IMR-90 (cell line): Measurements from ENCODE around the gene SLC47A2. TPM values are rescaled to one million over a fixed set of nuclear protein-coding genes. Genes with fewer than 3 reads are reported as not detected.

Experiments
- ATAC-seq: fragments of 200-7000 bp; cut with Tn5 transposase; 2 replicates; pipeline ENCODE4 v1.9.1; 2020; ENCODE audit warnings: low read depth, mild to moderate bottlenecking, moderate library complexity
- BruUV-seq: library from RNA; stranded (reverse); fragments of 400-500 nt; replicated peaks from 2 replicates; lab custom pipeline; 2021; lab: Mats Ljungman, UMichigan
- CTCF ChIA-PET: fragments of 300-600 bp; formaldehyde crosslinking; extraction: SDS; loops from one replicate; lab custom pipeline; 2021; ENCODE audit warnings: antibody characterized with exemption; lab: Yijun Ruan, JAX
- POLR2A ChIA-PET: fragments of 300-600 bp; sonication (Branson Sonifier 250); formaldehyde crosslinking; loops from one replicate; lab custom pipeline; 2022; ENCODE audit warnings: antibody characterized with exemption; ENCODE audit not compliant: unreplicated experiment; lab: Charles Lee
- DNase-seq: peaks from one replicate; pipeline ENCODE4 v3.0.0; 2013
- H2AFZ ChIP-seq: replicated peaks from 2 replicates; pipeline ENCODE3; 2013; ENCODE audit warnings: low read length, mild to moderate bottlenecking; ENCODE audit not compliant: poor library complexity
- H2AK5ac ChIP-seq: 2 replicates; pipeline ENCODE4 v1.6.1; 2013; ENCODE audit warnings: low read depth, low read length, inconsistent platforms
- H2AK9ac ChIP-seq: replicated peaks from 2 replicates; pipeline ENCODE3; 2013; ENCODE audit warnings: mild to moderate bottlenecking, low read depth, low read length, moderate library complexity; ENCODE audit not compliant: poor library complexity
- H2BK120ac ChIP-seq: 2 replicates; pipeline ENCODE4 v1.6.1; 2013; ENCODE audit warnings: low read depth, low read length, inconsistent platforms
- H2BK15ac ChIP-seq: 3 replicates; pipeline ENCODE4 v1.6.1; 2013; ENCODE audit warnings: low read depth, low read length, inconsistent platforms
- H2BK20ac ChIP-seq: 2 replicates; pipeline ENCODE4 v1.6.1; 2013; ENCODE audit warnings: low read depth, mild to moderate bottlenecking, inconsistent platforms, low read length, moderate library complexity
- H2BK5ac ChIP-seq: 2 replicates; pipeline ENCODE4 v1.6.1; 2013; ENCODE audit warnings: mild to moderate bottlenecking, low read depth, low read length, inconsistent platforms; ENCODE audit not compliant: poor library complexity, severe bottlenecking
- H3K14ac ChIP-seq: replicated peaks from 2 replicates; pipeline ENCODE4 v1.6.1; 2013; ENCODE audit warnings: low read depth, low read length, inconsistent platforms
- H3K18ac ChIP-seq: 2 replicates; pipeline ENCODE4 v1.6.1; 2013; ENCODE audit warnings: low read depth, low read length, control low read depth
- H3K23ac ChIP-seq: 2 replicates; pipeline ENCODE4 v1.6.1; 2013; ENCODE audit warnings: low read depth, low read length, inconsistent platforms
- H3K27ac ChIP-seq: 2 replicates; pipeline ENCODE4 v1.5.1; 2013; ENCODE audit warnings: mild to moderate bottlenecking, control low read depth, low read length; ENCODE audit not compliant: insufficient read depth
- H3K27me3 ChIP-seq: 2 replicates; pipeline ENCODE4 v1.6.1; 2013; ENCODE audit warnings: low read length; ENCODE audit not compliant: control insufficient read depth, insufficient read depth
- H3K36me3 ChIP-seq: 2 replicates; pipeline ENCODE4 v1.6.1; 2013; ENCODE audit warnings: low read length, mixed read lengths; ENCODE audit not compliant: control insufficient read depth, insufficient read depth
- H3K4ac ChIP-seq: 2 replicates; pipeline ENCODE4 v1.6.1; 2013; ENCODE audit warnings: low read depth, low read length, inconsistent platforms
- H3K4me1 ChIP-seq: 2 replicates; pipeline ENCODE4 v1.6.1; 2013; ENCODE audit warnings: low read length, mixed read lengths; ENCODE audit not compliant: control insufficient read depth, insufficient read depth
- H3K4me2 ChIP-seq: 2 replicates; pipeline ENCODE4 v1.6.1; 2013; ENCODE audit warnings: low read depth, mild to moderate bottlenecking, control low read depth, low read length, moderate library complexity
- H3K4me3 ChIP-seq: 2 replicates; pipeline ENCODE4 v1.5.1; 2013; ENCODE audit warnings: low read depth, mild to moderate bottlenecking, control low read depth, low read length, moderate library complexity; ENCODE audit not compliant: insufficient read depth
- H3K56ac ChIP-seq: 2 replicates; pipeline ENCODE4 v1.6.1; 2013; ENCODE audit warnings: low read length, inconsistent platforms; ENCODE audit not compliant: insufficient read depth; ENCODE audit errors: extremely low read depth
- H3K79me1 ChIP-seq, 2 experiments: 2 replicates each; pipeline ENCODE4 v1.6.1; 2013; ENCODE audit warnings: low read length in 2 of 2, inconsistent platforms in 1 of 2, low read depth in 1 of 2
- H3K9ac ChIP-seq: 2 replicates; pipeline ENCODE4 v1.6.1; 2013; ENCODE audit warnings: low read depth, low read length, control low read depth
- H3K9me1 ChIP-seq: 2 replicates; pipeline ENCODE4 v1.6.1; 2013; ENCODE audit warnings: low read length, inconsistent platforms; ENCODE audit not compliant: insufficient read depth
- H3K9me3 ChIP-seq: 2 replicates; pipeline ENCODE4 v1.6.1; 2013; ENCODE audit warnings: low read length; ENCODE audit not compliant: control insufficient read depth, insufficient read depth
- H4K20me1 ChIP-seq: 2 replicates; pipeline ENCODE4 v1.6.1; 2013; ENCODE audit warnings: low read length, inconsistent platforms; ENCODE audit not compliant: insufficient read depth
- H4K5ac ChIP-seq: 2 replicates; pipeline ENCODE4 v1.6.1; 2013; ENCODE audit warnings: mild to moderate bottlenecking, low read depth, low read length, control low read depth
- H4K8ac ChIP-seq, 2 experiments: 2 replicates each; pipeline ENCODE4 v1.6.1; 2013; ENCODE audit warnings: low read depth in 2 of 2, low read length in 2 of 2, control low read depth in 1 of 2, inconsistent platforms in 1 of 2
- H4K91ac ChIP-seq: 2 replicates; pipeline ENCODE4 v1.6.1; 2013; ENCODE audit warnings: low read depth, low read length, inconsistent platforms; ENCODE audit not compliant: insufficient read depth
- MAFK ChIP-seq: IDR thresholded peaks from 2 replicates; pipeline ENCODE4 v1.6.1; 2012; ENCODE audit warnings: low read depth, low read length, improper control_type of control experiment
- MXI1 ChIP-seq: IDR thresholded peaks from 2 replicates; pipeline ENCODE4 v1.6.1; 2012; ENCODE audit warnings: low read depth, mild to moderate bottlenecking, low read length, moderate library complexity, borderline replicate concordance
- NFE2L2 ChIP-seq: fragments of 150-350 bp; IDR thresholded peaks from 2 replicates; pipeline ENCODE4 v1.6.1; 2016; ENCODE audit warnings: low read depth, mild to moderate bottlenecking, low read length
- RAD21 ChIP-seq: IDR thresholded peaks from 2 replicates; pipeline ENCODE4 v1.6.1; 2012; ENCODE audit warnings: low read length, improper control_type of control experiment
- WGBS, 2 experiments: methylation state at CpG; one replicate each; pipeline versions ENCODE4 v1.1.5 to v1.1.7; 2013; ENCODE audit warnings: missing lambda C conversion rate in 2 of 2; ENCODE audit not compliant: insufficient read length in 1 of 2; ENCODE audit errors: extremely low coverage in 2 of 2; 5-methylcytosine and 5-hydroxymethylcytosine counted together
- dilution Hi-C: fragments of 300-500 bp; cut with HindIII; formaldehyde crosslinking; loops from one replicate; pipeline ENCODE4 v1.14.3; 2018; ENCODE audit warnings: low sequenced_read_pairs; ENCODE audit not compliant: unreplicated experiment
- in situ Hi-C: fragments of 300-500 bp; cut with MboI; formaldehyde crosslinking; loops from 3 replicates; pipeline ENCODE4 v1.14.3; 2019; ENCODE audit warnings: low sequenced_read_pairs, inconsistent platforms, mixed read lengths
- intact Hi-C: fragments of 100-400 bp; cut with micrococcal nuclease; formaldehyde crosslinking; loops from 2 replicates; pipeline ENCODE4 v1.10.0; 2022
- polyA plus RNA-seq, 3 experiments: library from polyadenylated mRNA; depleted of rRNA; stranded (reverse); fragments of >200 nt; gene quantifications; 2 replicates each; pipeline ENCODE4 v1.2.3, GENCODE V29; 2012; ENCODE audit warnings: low replicate concordance in 1 of 3
- total RNA-seq: library from RNA; depleted of rRNA; stranded (reverse); fragments of >200 nt; gene quantifications from 2 replicates; pipeline ENCODE4 v1.2.3, GENCODE V29; 2012
- TF ChIP-seq, protein P1 (sequence below): fragments of 150-350 bp; IDR thresholded peaks from 2 replicates; pipeline ENCODE4 v1.6.1; 2016; ENCODE audit warnings: low read depth, mild to moderate bottlenecking, low read length, moderate library complexity, borderline replicate concordance
- TF ChIP-seq, protein P2 (sequence below): fragments of 150-350 bp; IDR thresholded peaks from 2 replicates; pipeline ENCODE4 v1.6.1; 2017; ENCODE audit warnings: mild to moderate bottlenecking, antibody characterized with exemption, low read length, low read depth

Gene SLC47A2
- total and polyA plus RNA-seq, 2 of the 4 experiments (the other 2 are of a cell fraction), result not detected

DNA sequence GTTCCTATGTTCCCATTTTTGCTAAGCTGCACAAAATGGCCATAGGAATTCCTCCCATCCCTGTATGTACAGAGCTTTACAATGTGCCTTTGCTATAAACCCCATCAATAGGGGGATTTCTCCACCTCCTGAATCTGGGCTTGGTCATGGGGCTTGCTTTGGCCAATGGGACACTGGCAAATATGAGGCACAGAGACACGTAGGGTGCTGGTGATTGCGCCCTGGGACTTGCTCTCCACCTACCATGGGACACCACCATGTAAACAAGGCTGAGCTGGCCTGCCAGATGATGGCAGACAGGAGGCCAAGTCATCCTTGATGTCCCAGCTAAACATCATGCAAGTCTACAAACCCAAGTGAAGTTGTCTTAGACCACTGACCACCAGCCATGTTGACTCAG lies 47.0 kb upstream of the SLC47A2 start:
- WGBS, 2 experiments, result no CpG with 5 or more reads among the region's 2 CpGs
- dilution Hi-C loops, result no loop called here
- no peak overlapping the region for H3K4me3 ChIP-seq
- ChIA-PET CTCF (interaction anchor here (0.5 to 2.1 kb wide), 6 partner anchors 115 to 400 kb away, joined by 3 to 15 read pairs (median 6); partner anchors contain the start of gene ALDH3A2), POLR2A (no interaction called here)
- H2AK9ac ChIP-seq, result peak overlapping the region; percentile 28
- DNase-seq (no peak), ATAC-seq (no peak)
- no peak overlapping the region for H3K9ac ChIP-seq
- peaks cover 34% of the 10 kb centered on the region for H3K27me3 ChIP-seq
- H2BK120ac ChIP-seq, result no peak overlapping the region
- no peak overlapping the region for H3K4me2 ChIP-seq
- in situ Hi-C loops, result loop anchor here (5.0 kb wide), 2 partner anchors 241 to 401 kb away; partner anchors contain the start of gene B9D1
- no peak overlapping the region for H3K4ac ChIP-seq
- H2BK20ac ChIP-seq, result no peak overlapping the region
- no peak overlapping the region for H2BK5ac ChIP-seq
- no peaks in the 10 kb centered on the region for H3K9me1 ChIP-seq
- 0 out of 2 replicates have a peak, but pooled peaks cover 2% of the 10 kb centered on the region for H3K9me3 ChIP-seq
- H3K27ac ChIP-seq, result no peak overlapping the region
- H2AFZ ChIP-seq, result peak overlapping the region; percentile 35
- no peaks in the 10 kb centered on the region for H3K79me1 ChIP-seq
- no peak overlapping the region for H3K23ac ChIP-seq
- no peak overlapping the region for H3K18ac ChIP-seq
- no peak overlapping the region for H2BK15ac ChIP-seq
- H4K91ac ChIP-seq, result no peak overlapping the region
- BruUV-seq, result no TSS peak
- no peaks in the 10 kb centered on the region for H3K4me1 ChIP-seq
- intact Hi-C loops, result loop anchor here (2.0 to 5.0 kb wide), 2 partner anchors 115 to 386 kb away; partner anchors contain the start of genes ALDH3A2 and MAPK7
- H2AK5ac ChIP-seq, result no peak overlapping the region
- no peak overlapping the region for H4K8ac ChIP-seq
- no peaks in the 10 kb centered on the region for H3K36me3 ChIP-seq
- no peak overlapping the region for H3K56ac ChIP-seq
- H4K20me1 ChIP-seq, result no peaks in the 10 kb centered on the region
- H3K14ac ChIP-seq, result no peak overlapping the region
- TF ChIP-seq NFE2L2, result no peak
- TF ChIP-seq RAD21, result no peak
- TF ChIP-seq MAFK, result no peak
- TF ChIP-seq, protein P1, sequence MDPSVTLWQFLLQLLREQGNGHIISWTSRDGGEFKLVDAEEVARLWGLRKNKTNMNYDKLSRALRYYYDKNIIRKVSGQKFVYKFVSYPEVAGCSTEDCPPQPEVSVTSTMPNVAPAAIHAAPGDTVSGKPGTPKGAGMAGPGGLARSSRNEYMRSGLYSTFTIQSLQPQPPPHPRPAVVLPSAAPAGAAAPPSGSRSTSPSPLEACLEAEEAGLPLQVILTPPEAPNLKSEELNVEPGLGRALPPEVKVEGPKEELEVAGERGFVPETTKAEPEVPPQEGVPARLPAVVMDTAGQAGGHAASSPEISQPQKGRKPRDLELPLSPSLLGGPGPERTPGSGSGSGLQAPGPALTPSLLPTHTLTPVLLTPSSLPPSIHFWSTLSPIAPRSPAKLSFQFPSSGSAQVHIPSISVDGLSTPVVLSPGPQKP, result no peak
- TF ChIP-seq MXI1, result no peak
- TF ChIP-seq, protein P2, sequence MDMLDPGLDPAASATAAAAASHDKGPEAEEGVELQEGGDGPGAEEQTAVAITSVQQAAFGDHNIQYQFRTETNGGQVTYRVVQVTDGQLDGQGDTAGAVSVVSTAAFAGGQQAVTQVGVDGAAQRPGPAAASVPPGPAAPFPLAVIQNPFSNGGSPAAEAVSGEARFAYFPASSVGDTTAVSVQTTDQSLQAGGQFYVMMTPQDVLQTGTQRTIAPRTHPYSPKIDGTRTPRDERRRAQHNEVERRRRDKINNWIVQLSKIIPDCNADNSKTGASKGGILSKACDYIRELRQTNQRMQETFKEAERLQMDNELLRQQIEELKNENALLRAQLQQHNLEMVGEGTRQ, result no peak
- H4K5ac ChIP-seq, result no peak overlapping the region
